ENCODE measurements around the gene ARHGEF1. TPM values are rescaled to one million over a fixed set of nuclear protein-coding genes. Genes with fewer than 3 reads are reported as not detected.

ARHGEF1 gene
- polyA plus RNA-seq, 4 donors: 49.7 to 120 (median 86.7) TPM

GRCh38 chr19:41892173-41892902 is 9.4 kb downstream of the ARHGEF1 start:
- Histone ChIP-seq H3K4me3 (ENCODE audit: low read depth in 1 of 3, low read length in 3 of 3) (no peak overlapping the region), H3K4me1 (ENCODE audit: control insufficient read depth in 3 of 3, insufficient read depth in 2 of 3, low read depth in 1 of 3, low read length in 2 of 3) (peaks cover 0 to 9% (median 0%) of the 10 kb centered on the region in 3 donors), H3K27ac (ENCODE audit: low read depth in 1 of 3, low read length in 2 of 3) (no peak overlapping the region), H3K36me3 (ENCODE audit: control insufficient read depth in 3 of 3, insufficient read depth in 2 of 3, low read depth in 1 of 3, low read length in 3 of 3) (peaks cover 7 to 77% (median 17%) of the 10 kb centered on the region in 3 donors), H3K27me3 (ENCODE audit: control insufficient read depth in 3 of 3, insufficient read depth in 3 of 3, low read length in 3 of 3) (no peaks in the 10 kb centered on the region), H3K9me3 (ENCODE audit: control insufficient read depth in 2 of 2, insufficient read depth in 1 of 2, low read depth in 1 of 2, low read length in 1 of 2) (no peaks in the 10 kb centered on the region)
- DNase-seq (no peak), FAIRE-seq (no peak)
- WGBS, 3 donors: 88 to 92% (median 90%) methylated on average over 30 to 34 of the region's 34 CpGs

GRCh38 chr19:41893899-41894298 is 10.9 kb downstream of the ARHGEF1 start:
- peaks cover 10 to 78% (median 20%) of the 10 kb centered on the region in 3 donors for H3K36me3 ChIP-seq (ENCODE audit: control insufficient read depth in 3 of 3, insufficient read depth in 2 of 3, low read depth in 1 of 3, low read length in 3 of 3)
- H3K27me3 ChIP-seq (ENCODE audit: control insufficient read depth in 3 of 3, insufficient read depth in 3 of 3, low read length in 3 of 3): no peaks in the 10 kb centered on the region
- 71 to 85% (median 82%) methylated on average over 5 to 6 of the region's 6 CpGs for WGBS, 3 donors
- FAIRE-seq (no peak), DNase-seq (no peak)
- no peaks in the 10 kb centered on the region for H3K9me3 ChIP-seq (ENCODE audit: control insufficient read depth in 2 of 2, insufficient read depth in 1 of 2, low read depth in 1 of 2, low read length in 1 of 2)
- H3K4me3 ChIP-seq (ENCODE audit: low read depth in 1 of 3, low read length in 3 of 3): no peak overlapping the region
- no peaks in the 10 kb centered on the region for H3K4me1 ChIP-seq (ENCODE audit: control insufficient read depth in 3 of 3, insufficient read depth in 2 of 3, low read depth in 1 of 3, low read length in 2 of 3)
- H3K27ac ChIP-seq (ENCODE audit: low read depth in 1 of 3, low read length in 2 of 3): no peak overlapping the region

- FAIRE-seq (no peak), DNase-seq (no peak)
- Histone ChIP-seq H3K36me3 (ENCODE audit: control insufficient read depth in 3 of 3, insufficient read depth in 2 of 3, low read depth in 1 of 3, low read length in 3 of 3) (peaks cover 9 to 76% (median 19%) of the 10 kb centered on the region in 3 donors), H3K4me3 (ENCODE audit: low read depth in 1 of 3, low read length in 3 of 3) (no peak overlapping the region), H3K27me3 (ENCODE audit: control insufficient read depth in 3 of 3, insufficient read depth in 3 of 3, low read length in 3 of 3) (no peaks in the 10 kb centered on the region), H3K27ac (ENCODE audit: low read depth in 1 of 3, low read length in 2 of 3) (no peak overlapping the region), H3K4me1 (ENCODE audit: control insufficient read depth in 3 of 3, insufficient read depth in 2 of 3, low read depth in 1 of 3, low read length in 2 of 3) (no peaks in the 10 kb centered on the region), H3K9me3 (ENCODE audit: control insufficient read depth in 2 of 2, insufficient read depth in 1 of 2, low read depth in 1 of 2, low read length in 1 of 2) (no peaks in the 10 kb centered on the region)
- WGBS, 3 donors: 83 to 90% (median 85%) methylated on average over 14 of the region's 14 CpGs
These were observed 11.4 kb downstream of the ARHGEF1 start for GRCh38 chr19:41894350-41894749.

GRCh38 chr19:41895745-41896580 is 13.0 kb downstream of the ARHGEF1 start:
- Histone ChIP-seq H3K4me3 (ENCODE audit: low read depth in 1 of 3, low read length in 3 of 3) (no peak overlapping the region), H3K36me3 (ENCODE audit: control insufficient read depth in 3 of 3, insufficient read depth in 2 of 3, low read depth in 1 of 3, low read length in 3 of 3) (peaks cover 10 to 73% (median 24%) of the 10 kb centered on the region in 3 donors), H3K4me1 (ENCODE audit: control insufficient read depth in 3 of 3, insufficient read depth in 2 of 3, low read depth in 1 of 3, low read length in 2 of 3) (no peaks in the 10 kb centered on the region), H3K9me3 (ENCODE audit: control insufficient read depth in 2 of 2, insufficient read depth in 1 of 2, low read depth in 1 of 2, low read length in 1 of 2) (no peaks in the 10 kb centered on the region), H3K27me3 (ENCODE audit: control insufficient read depth in 3 of 3, insufficient read depth in 3 of 3, low read length in 3 of 3) (no peaks in the 10 kb centered on the region), H3K27ac (ENCODE audit: low read depth in 1 of 3, low read length in 2 of 3) (no peak overlapping the region)
- no peak for FAIRE-seq
- no peak for DNase-seq
- 81 to 89% (median 82%) methylated on average over 11 to 19 of the region's 19 CpGs for WGBS, 3 donors

GRCh38 chr19:41896581-41896942 is 13.6 kb downstream of the ARHGEF1 start:
- H3K9me3 ChIP-seq (ENCODE audit: control insufficient read depth in 2 of 2, insufficient read depth in 1 of 2, low read depth in 1 of 2, low read length in 1 of 2): no peaks in the 10 kb centered on the region
- H3K4me1 ChIP-seq (ENCODE audit: control insufficient read depth in 3 of 3, insufficient read depth in 2 of 3, low read depth in 1 of 3, low read length in 2 of 3): no peaks in the 10 kb centered on the region
- no peak for FAIRE-seq
- no peaks in the 10 kb centered on the region for H3K27me3 ChIP-seq (ENCODE audit: control insufficient read depth in 3 of 3, insufficient read depth in 3 of 3, low read length in 3 of 3)
- peaks cover 10 to 74% (median 24%) of the 10 kb centered on the region in 3 donors for H3K36me3 ChIP-seq (ENCODE audit: control insufficient read depth in 3 of 3, insufficient read depth in 2 of 3, low read depth in 1 of 3, low read length in 3 of 3)
- H3K4me3 ChIP-seq (ENCODE audit: low read depth in 1 of 3, low read length in 3 of 3): no peak overlapping the region
- 91 to 100% (median 94%) methylated on average over 1 of the region's 1 CpG for WGBS, 3 donors
- DNase-seq: no peak
- no peak overlapping the region for H3K27ac ChIP-seq (ENCODE audit: low read depth in 1 of 3, low read length in 2 of 3)

GRCh38 chr19:41897181-41897580 is 14.2 kb downstream of the ARHGEF1 start:
- Histone ChIP-seq H3K4me1 (ENCODE audit: control insufficient read depth in 3 of 3, insufficient read depth in 2 of 3, low read depth in 1 of 3, low read length in 2 of 3) (no peaks in the 10 kb centered on the region), H3K27me3 (ENCODE audit: control insufficient read depth in 3 of 3, insufficient read depth in 3 of 3, low read length in 3 of 3) (no peaks in the 10 kb centered on the region), H3K27ac (ENCODE audit: low read depth in 1 of 3, low read length in 2 of 3) (no peak overlapping the region), H3K36me3 (ENCODE audit: control insufficient read depth in 3 of 3, insufficient read depth in 2 of 3, low read depth in 1 of 3, low read length in 3 of 3) (peaks cover 16 to 74% (median 29%) of the 10 kb centered on the region in 3 donors), H3K9me3 (ENCODE audit: control insufficient read depth in 2 of 2, insufficient read depth in 1 of 2, low read depth in 1 of 2, low read length in 1 of 2) (no peaks in the 10 kb centered on the region), H3K4me3 (ENCODE audit: low read depth in 1 of 3, low read length in 3 of 3) (no peak overlapping the region)
- 94 to 100% (median 100%) methylated on average over 1 to 3 of the region's 3 CpGs for WGBS, 3 donors
- FAIRE-seq (no peak), DNase-seq (no peak)

- no peaks in the 10 kb centered on the region for H3K27me3 ChIP-seq (ENCODE audit: control insufficient read depth in 3 of 3, insufficient read depth in 3 of 3, low read length in 3 of 3)
- H3K36me3 ChIP-seq (ENCODE audit: control insufficient read depth in 3 of 3, insufficient read depth in 2 of 3, low read depth in 1 of 3, low read length in 3 of 3): peaks cover 21 to 74% (median 34%) of the 10 kb centered on the region in 3 donors
- H3K4me1 ChIP-seq (ENCODE audit: control insufficient read depth in 3 of 3, insufficient read depth in 2 of 3, low read depth in 1 of 3, low read length in 2 of 3): no peaks in the 10 kb centered on the region
- DNase-seq (no peak), FAIRE-seq (no peak)
- H3K9me3 ChIP-seq (ENCODE audit: control insufficient read depth in 2 of 2, insufficient read depth in 1 of 2, low read depth in 1 of 2, low read length in 1 of 2): no peaks in the 10 kb centered on the region
- H3K27ac ChIP-seq (ENCODE audit: low read depth in 1 of 3, low read length in 2 of 3): no peak overlapping the region
- WGBS, 3 donors: 89 to 93% (median 90%) methylated on average over 24 of the region's 24 CpGs
- H3K4me3 ChIP-seq (ENCODE audit: low read depth in 1 of 3, low read length in 3 of 3): no peak overlapping the region
These were observed 14.8 kb downstream of the ARHGEF1 start for GRCh38 chr19:41897820-41898219.

- WGBS, 3 donors: 91 to 95% (median 95%) methylated on average over 12 to 15 of the region's 15 CpGs
- H3K9me3 ChIP-seq (ENCODE audit: control insufficient read depth in 2 of 2, insufficient read depth in 1 of 2, low read depth in 1 of 2, low read length in 1 of 2): no peaks in the 10 kb centered on the region
- no peak overlapping the region for H3K4me3 ChIP-seq (ENCODE audit: low read depth in 1 of 3, low read length in 3 of 3)
- H3K27me3 ChIP-seq (ENCODE audit: control insufficient read depth in 3 of 3, insufficient read depth in 3 of 3, low read length in 3 of 3): no peaks in the 10 kb centered on the region
- FAIRE-seq (no peak), DNase-seq (no peak)
- no peak overlapping the region for H3K27ac ChIP-seq (ENCODE audit: low read depth in 1 of 3, low read length in 2 of 3)
- H3K36me3 ChIP-seq (ENCODE audit: control insufficient read depth in 3 of 3, insufficient read depth in 2 of 3, low read depth in 1 of 3, low read length in 3 of 3): peaks cover 23 to 74% (median 37%) of the 10 kb centered on the region in 3 donors
- peaks cover 0 to under 1% (median 0%) of the 10 kb centered on the region in 3 donors for H3K4me1 ChIP-seq (ENCODE audit: control insufficient read depth in 3 of 3, insufficient read depth in 2 of 3, low read depth in 1 of 3, low read length in 2 of 3)
These were observed 15.3 kb downstream of the ARHGEF1 start for GRCh38 chr19:41898235-41898634.
